ENCODE data around the gene SP5.

DNA sequence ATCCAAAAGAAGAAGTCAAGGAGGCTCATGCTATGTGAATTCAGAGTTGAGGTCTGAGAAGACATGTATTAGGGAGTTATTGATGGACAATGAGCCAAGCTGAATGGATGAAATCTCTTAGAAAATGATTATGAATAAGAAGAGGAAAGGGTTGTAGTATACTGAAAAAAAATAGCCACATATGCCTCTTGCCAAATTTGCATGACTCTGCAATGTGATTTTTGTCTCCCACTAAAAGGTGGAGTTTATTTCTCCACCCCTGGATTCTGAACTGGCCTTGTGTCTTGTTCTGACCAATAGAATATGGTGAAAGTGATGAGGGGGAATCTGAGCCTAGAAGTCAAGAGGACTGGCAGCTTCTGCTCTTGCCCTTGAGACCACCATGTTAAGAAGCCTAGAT is 46.4 kb downstream of the SP5 start:
- TF ChIP-seq, protein P1, sequence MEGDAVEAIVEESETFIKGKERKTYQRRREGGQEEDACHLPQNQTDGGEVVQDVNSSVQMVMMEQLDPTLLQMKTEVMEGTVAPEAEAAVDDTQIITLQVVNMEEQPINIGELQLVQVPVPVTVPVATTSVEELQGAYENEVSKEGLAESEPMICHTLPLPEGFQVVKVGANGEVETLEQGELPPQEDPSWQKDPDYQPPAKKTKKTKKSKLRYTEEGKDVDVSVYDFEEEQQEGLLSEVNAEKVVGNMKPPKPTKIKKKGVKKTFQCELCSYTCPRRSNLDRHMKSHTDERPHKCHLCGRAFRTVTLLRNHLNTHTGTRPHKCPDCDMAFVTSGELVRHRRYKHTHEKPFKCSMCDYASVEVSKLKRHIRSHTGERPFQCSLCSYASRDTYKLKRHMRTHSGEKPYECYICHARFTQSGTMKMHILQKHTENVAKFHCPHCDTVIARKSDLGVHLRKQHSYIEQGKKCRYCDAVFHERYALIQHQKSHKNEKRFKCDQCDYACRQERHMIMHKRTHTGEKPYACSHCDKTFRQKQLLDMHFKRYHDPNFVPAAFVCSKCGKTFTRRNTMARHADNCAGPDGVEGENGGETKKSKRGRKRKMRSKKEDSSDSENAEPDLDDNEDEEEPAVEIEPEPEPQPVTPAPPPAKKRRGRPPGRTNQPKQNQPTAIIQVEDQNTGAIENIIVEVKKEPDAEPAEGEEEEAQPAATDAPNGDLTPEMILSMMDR (IDR thresholded peaks at IDR 0.05; ENCODE audit: low read depth, low read length, poor library complexity, severe bottlenecking) = no peak
- TF ChIP-seq EZH2phosphoT487 (IDR thresholded peaks at IDR 0.05; ENCODE audit: borderline replicate concordance, low read length) = no peak

Measured in DOHH2 (cell line).